Endothelial cell of umbilical vein (primary cell): ENCODE results near the gene CAPNS2. TPM values are rescaled to one million over a fixed set of nuclear protein-coding genes. Genes with fewer than 3 reads are reported as not detected.
A peak's percentile ranks its signal among the peaks of the same experiment; 100 is the strongest.

ENCODE experiments used
- BruUV-seq: library from RNA; stranded (reverse); fragments of 400-500 nt; replicated peaks from 2 replicates; lab custom pipeline; 2021; lab: Mats Ljungman, UMichigan
- CTCF ChIA-PET: fragments of 300-600, 350-600 bp; sonication (Branson Sonifier 250); formaldehyde crosslinking; loops from one replicate; lab custom pipeline; 2021; ENCODE audit warnings: antibody characterized with exemption, inconsistent platforms; lab: Charles Lee
- POLR2A ChIA-PET: fragments of 300-600, 350-600 bp; sonication (Branson Sonifier 250); formaldehyde crosslinking; loops from one replicate; lab custom pipeline; 2021; ENCODE audit warnings: antibody characterized with exemption, inconsistent platforms; lab: Charles Lee
- DNase-seq: peaks from one replicate; pipeline ENCODE4 v3.0.0-alpha.2; 2011; ENCODE audit warnings: low read depth, low spot score
- FAIRE-seq: peaks from 2 replicates; lab custom pipeline; 2011; peaks lifted over from hg19 to GRCh38; lab: Jason Lieb, UNC
- H2AFZ ChIP-seq: 2 replicates; pipeline ENCODE4 v1.6.0; 2012; ENCODE audit warnings: low read depth, low read length, control low read depth, inconsistent platforms
- H3K27ac ChIP-seq: 2 replicates; pipeline ENCODE4 v1.5.1; 2011; ENCODE audit warnings: low read depth, mild to moderate bottlenecking, control low read depth, low read length, moderate library complexity; ENCODE audit not compliant: insufficient read depth
- H3K27me3 ChIP-seq, 2 experiments: 2 replicates each; pipeline versions ENCODE4 v1.6.0 to v1.6.1; 2011; ENCODE audit warnings: low read length in 2 of 2, mixed read lengths in 1 of 2; ENCODE audit not compliant: control insufficient read depth in 2 of 2, insufficient read depth in 2 of 2
- H3K36me3 ChIP-seq, 2 experiments: 2 replicates in 1 of 2; 3 replicates in 1 of 2; pipeline ENCODE4 v1.5.1; 2011; ENCODE audit warnings: low read length in 2 of 2, mild to moderate bottlenecking in 1 of 2, moderate library complexity in 1 of 2; ENCODE audit not compliant: control insufficient read depth in 2 of 2, insufficient read depth in 2 of 2; ENCODE audit errors: extremely low read depth in 1 of 2
- H3K4me1 ChIP-seq: 3 replicates; pipeline ENCODE4 v1.5.1; 2011; ENCODE audit warnings: mild to moderate bottlenecking, low read length; ENCODE audit not compliant: control insufficient read depth, insufficient read depth; ENCODE audit errors: extremely low read depth
- H3K4me2 ChIP-seq: 2 replicates; pipeline ENCODE4 v1.6.1; 2011; ENCODE audit warnings: low read length, control low read depth, mixed read lengths; ENCODE audit not compliant: insufficient read depth
- H3K4me3 ChIP-seq, 3 experiments: fragments of 200-600 bp in 1 of 3; sonication (generic), shearing (Covaris generic) in 1 of 3; replicated peaks in 1 of 3; 2 replicates each; pipeline ENCODE4 v1.5.1; 2011 to 2016; ENCODE audit warnings: control low read depth in 3 of 3, low read length in 3 of 3, mild to moderate bottlenecking in 2 of 3, inconsistent platforms in 1 of 3, low read depth in 1 of 3, moderate library complexity in 1 of 3; ENCODE audit not compliant: insufficient read depth in 1 of 3
- H3K79me2 ChIP-seq: 2 replicates; pipeline ENCODE4 v1.6.0; 2012; ENCODE audit warnings: low read length, inconsistent platforms; ENCODE audit not compliant: control insufficient read depth, insufficient read depth
- H3K9ac ChIP-seq: replicated peaks from 2 replicates; pipeline ENCODE3; 2011; ENCODE audit warnings: low read length, control low read depth; ENCODE audit not compliant: insufficient read depth; ENCODE audit errors: extremely low read depth
- H3K9me1 ChIP-seq: replicated peaks from 3 replicates; pipeline ENCODE4 v1.6.0; 2011; ENCODE audit warnings: mild to moderate bottlenecking, low read length; ENCODE audit not compliant: control insufficient read depth, insufficient read depth; ENCODE audit errors: extremely low read depth
- H3K9me3 ChIP-seq: replicated peaks from 2 replicates; pipeline ENCODE4 v1.5.1; 2012; ENCODE audit warnings: low read length, inconsistent platforms; ENCODE audit not compliant: control insufficient read depth, insufficient read depth
- H4K20me1 ChIP-seq: replicated peaks from 2 replicates; pipeline ENCODE3; 2011; ENCODE audit warnings: mild to moderate bottlenecking, low read length; ENCODE audit not compliant: control insufficient read depth, insufficient read depth; ENCODE audit errors: extremely low read depth
- EZH2 ChIP-seq: IDR thresholded peaks from 2 replicates; pipeline ENCODE4 v1.6.1; 2012; ENCODE audit warnings: borderline replicate concordance, low read depth, mild to moderate bottlenecking, moderate library complexity, low read length, inconsistent platforms; ENCODE audit not compliant: severe bottlenecking
- FOS ChIP-seq: IDR thresholded peaks from 2 replicates; pipeline ENCODE4 v1.6.1; 2011; ENCODE audit warnings: mild to moderate bottlenecking, low read length, moderate library complexity, borderline replicate concordance; ENCODE audit not compliant: insufficient read depth
- GATA2 ChIP-seq: IDR thresholded peaks from 2 replicates; pipeline ENCODE4 v1.7.0; 2011; ENCODE audit warnings: low read depth, mild to moderate bottlenecking, moderate library complexity, mixed read lengths, low read length; ENCODE audit not compliant: insufficient read length, insufficient read depth
- JUN ChIP-seq: IDR thresholded peaks from 2 replicates; pipeline ENCODE4 v1.6.1; 2011; ENCODE audit warnings: borderline replicate concordance, low read depth; ENCODE audit not compliant: insufficient read length, insufficient read depth
- MYC ChIP-seq: IDR thresholded peaks from one replicate; pipeline ENCODE4 v1.6.1; 2011; ENCODE audit warnings: mild to moderate bottlenecking, low read depth, low read length
- POLR2A ChIP-seq: IDR thresholded peaks from 2 replicates; pipeline ENCODE4 v1.6.1; 2012; ENCODE audit warnings: low read depth, mild to moderate bottlenecking, control low read depth, low read length
- POLR2AphosphoS5 ChIP-seq: IDR thresholded peaks from 2 replicates; pipeline ENCODE4 v1.6.1; 2012; ENCODE audit warnings: low read depth, mild to moderate bottlenecking, control low read depth, low read length, moderate library complexity; ENCODE audit not compliant: insufficient read depth
- dilution Hi-C: fragments of 300-500 bp; cut with MboI; formaldehyde crosslinking; loops from one replicate; pipeline ENCODE4 v1.15.0; 2019; ENCODE audit warnings: low sequenced_read_pairs; ENCODE audit not compliant: extremely low pct_ligation_motif_present
- intact Hi-C: fragments of 100-400 bp; cut with micrococcal nuclease; formaldehyde crosslinking; loops from one replicate; pipeline ENCODE4 v1.10.0; 2022
- polyA plus RNA-seq, 4 experiments: library from polyadenylated mRNA; depleted of rRNA in 3 of 4; stranded (reverse) in 3 of 4; unstranded in 1 of 4; fragments of >200 nt; gene quantifications; 2 replicates each; pipeline versions ENCODE4 v1.2.1 to v1.2.3, GENCODE V29; 2011 to 2012; ENCODE audit warnings: missing spikeins in 1 of 4
- total RNA-seq: library from RNA; stranded (reverse); gene quantifications from 2 replicates; pipeline ENCODE4 v1.2.3, GENCODE V29; 2021
- TF ChIP-seq, protein P1 (sequence below): IDR thresholded peaks from 2 replicates; pipeline ENCODE4 v1.6.1; 2011; ENCODE audit not compliant: insufficient read depth, insufficient read length
- TF ChIP-seq, protein P2 (sequence below), 2 donors: IDR thresholded peaks; 1 replicate in 1 of 2; 2 replicates in 1 of 2; pipeline ENCODE4 v1.5.1; 2011; ENCODE audit warnings: low read length in 2 of 2, mild to moderate bottlenecking in 2 of 2, moderate library complexity in 2 of 2, control low read depth in 1 of 2, inconsistent platforms in 1 of 2, low read depth in 1 of 2; ENCODE audit not compliant: insufficient read depth in 1 of 2; ENCODE audit errors: extremely low read depth in 1 of 2

CAPNS2 gene
- total and polyA plus RNA-seq, 2 donors (not counting 3 experiments of a cell fraction or from before 2014, with no cell fraction given) = 1.4 to 3.2 TPM

DNA sequence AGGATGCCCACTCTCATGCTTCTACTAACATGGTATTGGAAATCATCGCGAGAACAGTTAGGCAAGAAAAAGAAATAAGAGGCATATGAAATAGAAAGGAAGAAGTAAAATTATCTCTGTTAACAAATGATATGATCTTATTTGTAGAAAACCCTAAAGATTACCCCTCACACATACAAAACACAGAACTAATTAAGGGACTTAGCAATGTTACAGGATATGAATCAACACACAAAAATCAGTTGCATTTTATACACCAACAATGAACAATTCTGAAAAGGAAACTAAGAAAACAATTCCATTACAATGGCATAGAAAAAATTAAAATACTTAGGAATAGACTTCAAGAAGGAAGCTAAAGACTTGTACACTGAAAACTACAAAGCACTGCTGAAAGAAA, 2.7 kb upstream of the CAPNS2 start:
- Histone ChIP-seq H3K9ac (peak overlapping the region; percentile 45), H3K27ac (peak overlapping the region; percentile 73), H3K4me3 (peak overlapping the region in 1 of 3 experiments; percentile 27), H3K9me3 (no peaks in the 10 kb centered on the region), H3K9me1 (no peaks in the 10 kb centered on the region), H3K27me3 (no peaks in the 10 kb centered on the region), H4K20me1 (no peaks in the 10 kb centered on the region), H3K4me1 (peaks cover 80% of the 10 kb centered on the region), H3K4me2 (peak overlapping the region; percentile 88), H3K79me2 (no peaks in the 10 kb centered on the region), H2AFZ (no peak overlapping the region), H3K36me3 (peaks cover 9 to 13% of the 10 kb centered on the region in 2 experiments)
- dilution Hi-C loops = no loop called here
- ChIA-PET POLR2A (no interaction called here), CTCF (interaction anchor here (0.7 to 1.2 kb wide), 2 partner anchors 54 to 99 kb away, joined by 3 read pairs; no protein-coding TSS in a partner anchor)
- no TSS peak for BruUV-seq
- FAIRE-seq = peak; percentile 38
- TF ChIP-seq POLR2AphosphoS5 = no peak
- no peak for TF ChIP-seq EZH2
- no peak for TF ChIP-seq MYC
- TF ChIP-seq, protein P1, sequence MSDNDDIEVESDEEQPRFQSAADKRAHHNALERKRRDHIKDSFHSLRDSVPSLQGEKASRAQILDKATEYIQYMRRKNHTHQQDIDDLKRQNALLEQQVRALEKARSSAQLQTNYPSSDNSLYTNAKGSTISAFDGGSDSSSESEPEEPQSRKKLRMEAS = no peak
- TF ChIP-seq, protein P2, sequence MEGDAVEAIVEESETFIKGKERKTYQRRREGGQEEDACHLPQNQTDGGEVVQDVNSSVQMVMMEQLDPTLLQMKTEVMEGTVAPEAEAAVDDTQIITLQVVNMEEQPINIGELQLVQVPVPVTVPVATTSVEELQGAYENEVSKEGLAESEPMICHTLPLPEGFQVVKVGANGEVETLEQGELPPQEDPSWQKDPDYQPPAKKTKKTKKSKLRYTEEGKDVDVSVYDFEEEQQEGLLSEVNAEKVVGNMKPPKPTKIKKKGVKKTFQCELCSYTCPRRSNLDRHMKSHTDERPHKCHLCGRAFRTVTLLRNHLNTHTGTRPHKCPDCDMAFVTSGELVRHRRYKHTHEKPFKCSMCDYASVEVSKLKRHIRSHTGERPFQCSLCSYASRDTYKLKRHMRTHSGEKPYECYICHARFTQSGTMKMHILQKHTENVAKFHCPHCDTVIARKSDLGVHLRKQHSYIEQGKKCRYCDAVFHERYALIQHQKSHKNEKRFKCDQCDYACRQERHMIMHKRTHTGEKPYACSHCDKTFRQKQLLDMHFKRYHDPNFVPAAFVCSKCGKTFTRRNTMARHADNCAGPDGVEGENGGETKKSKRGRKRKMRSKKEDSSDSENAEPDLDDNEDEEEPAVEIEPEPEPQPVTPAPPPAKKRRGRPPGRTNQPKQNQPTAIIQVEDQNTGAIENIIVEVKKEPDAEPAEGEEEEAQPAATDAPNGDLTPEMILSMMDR (IDR thresholded peaks at IDR 0.05; ENCODE audit: extremely low read depth in 1 of 2, insufficient read depth in 1 of 2, low read depth in 1 of 2, low read length in 2 of 2) = no peak
- peak; percentile 81 for TF ChIP-seq JUN
- TF ChIP-seq POLR2A = no peak
- peak; percentile 55 for TF ChIP-seq GATA2
- peak; percentile 60 for TF ChIP-seq FOS
- intact Hi-C loops = loop anchor here (1.0 kb wide), 1 partner anchor 51 kb away; no protein-coding TSS in a partner anchor
- DNase-seq = peak; percentile 86
